Bronchial epithelial cell (primary cell): ENCODE results near the gene VAV2. TPM values are rescaled to one million over a fixed set of nuclear protein-coding genes. Genes with fewer than 3 reads are reported as not detected.

Experiments used
- DNase-seq: peaks from one replicate; pipeline ENCODE4 v3.0.0-alpha.2; 2010; ENCODE audit warnings: low read depth
- FAIRE-seq: peaks from 2 replicates; lab custom pipeline; 2011; peaks lifted over from hg19 to GRCh38; lab: Jason Lieb, UNC
- H3K27me3 ChIP-seq: 2 replicates; pipeline ENCODE4 v1.5.1; 2011; ENCODE audit warnings: low read length; ENCODE audit not compliant: control insufficient read depth, insufficient read depth
- H3K36me3 ChIP-seq: 2 replicates; pipeline ENCODE4 v1.5.1; 2011; ENCODE audit warnings: low read length; ENCODE audit not compliant: control insufficient read depth, insufficient read depth
- H3K4me3 ChIP-seq: 2 replicates; pipeline ENCODE4 v1.5.1; 2011; ENCODE audit warnings: mild to moderate bottlenecking, low read depth, low read length, control low read depth
- CTCF ChIP-seq: IDR thresholded peaks from 2 replicates; pipeline ENCODE4 v1.5.1; 2011; ENCODE audit warnings: mild to moderate bottlenecking, moderate library complexity, low read length, control low read depth, inconsistent platforms; ENCODE audit not compliant: insufficient read depth, severe bottlenecking
- total RNA-seq: library from RNA; depleted of rRNA; stranded (reverse); fragments of >200 nt; gene quantifications from 2 replicates; pipeline ENCODE4 v1.2.1, GENCODE V29; 2014

VAV2 gene
- total RNA-seq, 1 donor from 2014 or later: 46.6 TPM

GRCh38 chr9:133812941-133813748, 179.0 kb downstream of the VAV2 start:
- no peak for FAIRE-seq
- no peak for TF ChIP-seq CTCF
- peaks cover 22% of the 10 kb centered on the region for H3K36me3 ChIP-seq

GRCh38 chr9:133812077-133812868, 179.9 kb downstream of the VAV2 start:
- Histone ChIP-seq H3K27me3 (no peaks in the 10 kb centered on the region), H3K4me3 (no peak overlapping the region), H3K36me3 (peaks cover 29% of the 10 kb centered on the region)
- DNase-seq: no peak
- no peak for FAIRE-seq
- no peak for TF ChIP-seq CTCF

More at GRCh38 chr9:133812941-133813748, 179.0 kb downstream of the VAV2 start:
- Histone ChIP-seq H3K4me3 (no peak overlapping the region), H3K27me3 (no peaks in the 10 kb centered on the region)
- no peak for DNase-seq

- H3K27me3 ChIP-seq: no peaks in the 10 kb centered on the region
- no peak for FAIRE-seq
- no peak for TF ChIP-seq CTCF
- no peak overlapping the region for H3K4me3 ChIP-seq
- H3K36me3 ChIP-seq: peaks cover 36% of the 10 kb centered on the region
- DNase-seq: no peak
Observed at GRCh38 chr9:133811471-133811870, 180.7 kb downstream of the VAV2 start.

- no peak for TF ChIP-seq CTCF
- H3K36me3 ChIP-seq: peaks cover 39% of the 10 kb centered on the region
- H3K27me3 ChIP-seq: no peaks in the 10 kb centered on the region
- DNase-seq (no peak), FAIRE-seq (no peak)
- H3K4me3 ChIP-seq: no peak overlapping the region
Observed at GRCh38 chr9:133810556-133811195, 181.4 kb downstream of the VAV2 start.

- no peaks in the 10 kb centered on the region for H3K27me3 ChIP-seq
- no peak for DNase-seq
- no peak for TF ChIP-seq CTCF
- H3K4me3 ChIP-seq: no peak overlapping the region
- no peak for FAIRE-seq
- peaks cover 39% of the 10 kb centered on the region for H3K36me3 ChIP-seq
Observed at GRCh38 chr9:133809335-133809734, 182.8 kb downstream of the VAV2 start.
